ENCODE measurements around the gene NCKAP5L.

- no peak for TF ChIP-seq CTCF (IDR thresholded peaks at IDR 0.05; ENCODE audit: low read depth, low read length)
- no peak for TF ChIP-seq EZH2phosphoT487 (IDR thresholded peaks at IDR 0.05; ENCODE audit: low read depth)
Observed at GRCh38 chr12:49792181-49792970, 35.8 kb downstream of the NCKAP5L start.
